Measurements from ENCODE around the gene HDAC4.

- TF ChIP-seq ZBTB11 (tag by site-specific recombination; conservative IDR thresholded peaks at IDR 0.05; ENCODE audit: low read depth): no peak
- TF ChIP-seq YY1 (tag by site-specific recombination; IDR thresholded peaks at IDR 0.05): no peak
- TF ChIP-seq CTCF (tag by site-specific recombination; IDR thresholded peaks at IDR 0.05): no peak
- no peak for TF ChIP-seq ZNF148 (tag by site-specific recombination; IDR thresholded peaks at IDR 0.05; ENCODE audit: borderline replicate concordance)
- no peak for TF ChIP-seq BCL11A (tag by site-specific recombination; IDR thresholded peaks at IDR 0.05; ENCODE audit: low read depth)
- TF ChIP-seq ZNF785 (tag by site-specific recombination; IDR thresholded peaks at IDR 0.05): no peak
- TF ChIP-seq ZBTB17 (tag by site-specific recombination; IDR thresholded peaks at IDR 0.05): no peak
- no peak for TF ChIP-seq GFI1B (tag by site-specific recombination; IDR thresholded peaks at IDR 0.05)
- TF ChIP-seq ZNF138 (tag by site-specific recombination; IDR thresholded peaks at IDR 0.05; ENCODE audit: borderline replicate concordance): no peak
- TF ChIP-seq ZNF366 (tag by site-specific recombination; conservative IDR thresholded peaks at IDR 0.05): no peak
- no peak for TF ChIP-seq TCF7L2 (IDR thresholded peaks at IDR 0.05; ENCODE audit: borderline replicate concordance, low read depth, low read length)
- no peak for TF ChIP-seq ZSCAN4 (tag by site-specific recombination; IDR thresholded peaks at IDR 0.05)
Measured at GRCh38 chr2:239266434-239266766, 134.4 kb downstream of the HDAC4 start.
